Large intestine (tissue), 3 donors: ENCODE results near the gene SHISA6. TPM values are rescaled to one million over a fixed set of nuclear protein-coding genes. Genes with fewer than 3 reads are reported as not detected.

Source experiments
- DNase-seq, 2 donors: peaks; one replicate each; pipeline versions ENCODE4 v3.0.0 to v3.0.0-alpha.2; 2013
- H3K27ac ChIP-seq: one replicate; pipeline ENCODE4 v1.5.1; 2013; ENCODE audit warnings: low read length
- H3K27me3 ChIP-seq: 2 replicates; pipeline ENCODE4 v1.6.1; 2013; ENCODE audit warnings: low read length; ENCODE audit not compliant: control insufficient read depth, insufficient read depth
- H3K36me3 ChIP-seq: 2 replicates; pipeline ENCODE4 v1.6.1; 2013; ENCODE audit warnings: low read length; ENCODE audit not compliant: control insufficient read depth, insufficient read depth
- H3K4me1 ChIP-seq: one replicate; pipeline ENCODE4 v1.6.1; 2013; ENCODE audit warnings: low read length; ENCODE audit not compliant: control insufficient read depth, insufficient read depth
- H3K4me3 ChIP-seq: one replicate; pipeline ENCODE4 v1.5.1; 2013; ENCODE audit warnings: low read length
- H3K9me3 ChIP-seq: one replicate; pipeline ENCODE4 v1.6.1; 2013; ENCODE audit warnings: mild to moderate bottlenecking, low read depth, low read length, moderate library complexity; ENCODE audit not compliant: control insufficient read depth
- WGBS: methylation state at CpG from one replicate; pipeline ENCODE4 v1.1.5; 2013; ENCODE audit warnings: low lambda C conversion rate; ENCODE audit not compliant: insufficient coverage; 5-methylcytosine and 5-hydroxymethylcytosine counted together
- polyA plus RNA-seq: library from polyadenylated mRNA; unstranded; fragments of 120-200 nt; gene quantifications from one replicate; pipeline ENCODE4 v1.2.1, GENCODE V29; 2013

Gene SHISA6
- polyA plus RNA-seq, 1 donor = 0.24 TPM

DNA sequence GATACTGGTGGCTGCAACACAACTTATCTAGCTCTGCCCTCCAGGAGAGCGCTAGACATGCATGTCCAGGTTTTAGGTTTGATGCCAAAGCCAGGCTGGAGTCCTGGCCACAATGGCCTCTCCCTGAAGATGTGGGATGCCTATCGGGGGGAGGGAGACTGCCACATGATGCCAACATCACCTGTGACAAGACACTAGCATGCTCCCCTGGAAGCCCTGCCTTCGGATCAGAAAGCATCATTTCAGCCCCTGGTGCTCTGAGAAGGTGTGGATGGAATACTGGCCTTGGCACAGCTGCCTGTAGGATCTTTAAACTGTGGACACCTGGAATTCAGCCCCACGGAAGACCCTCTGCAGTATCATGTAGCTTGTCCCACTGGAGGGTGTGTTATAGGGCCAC, 93.5 kb downstream of the SHISA6 start:
- Histone ChIP-seq H3K27me3 (no peaks in the 10 kb centered on the region), H3K36me3 (no peaks in the 10 kb centered on the region), H3K4me1 (peaks cover 3% of the 10 kb centered on the region), H3K9me3 (no peaks in the 10 kb centered on the region), H3K27ac (no peak overlapping the region), H3K4me3 (no peak overlapping the region)
- DNase-seq = no peak
- no CpG with 5 or more reads among the region's 4 CpGs for WGBS

DNA sequence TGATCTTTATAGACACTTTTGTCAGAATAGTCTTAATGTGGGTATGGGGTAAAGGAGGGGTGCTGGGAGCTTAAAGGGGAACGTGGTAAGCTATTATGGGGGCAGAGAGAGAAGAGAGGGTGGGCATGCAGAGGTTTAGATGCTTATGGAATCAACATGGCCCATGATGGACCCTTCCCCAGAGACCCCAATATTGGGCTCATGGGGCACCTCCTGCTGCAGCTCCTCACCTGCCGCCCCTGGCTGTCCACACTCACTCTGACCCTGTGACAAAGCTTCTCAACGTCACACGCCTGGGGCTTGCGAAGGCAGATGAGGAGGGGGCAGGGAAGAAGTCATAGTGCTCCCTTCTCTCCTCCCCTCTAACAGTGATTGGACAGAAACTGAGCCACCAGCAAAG, 95.3 kb downstream of the SHISA6 start:
- Histone ChIP-seq H3K36me3 (no peaks in the 10 kb centered on the region), H3K27me3 (no peaks in the 10 kb centered on the region), H3K27ac (no peak overlapping the region), H3K4me1 (no peaks in the 10 kb centered on the region), H3K9me3 (no peaks in the 10 kb centered on the region), H3K4me3 (no peak overlapping the region)
- no peak for DNase-seq
- no CpG with 5 or more reads among the region's 5 CpGs for WGBS

GRCh38 chr17:11340803-11341202, 99.8 kb downstream of the SHISA6 start:
- no peaks in the 10 kb centered on the region for H3K4me1 ChIP-seq
- peak in 1 of 2 donors; percentile 21 for DNase-seq
- H3K4me3 ChIP-seq = no peak overlapping the region
- no peaks in the 10 kb centered on the region for H3K9me3 ChIP-seq
- no peaks in the 10 kb centered on the region for H3K27me3 ChIP-seq
- no peaks in the 10 kb centered on the region for H3K36me3 ChIP-seq
- no peak overlapping the region for H3K27ac ChIP-seq
- no CpG with 5 or more reads among the region's 3 CpGs for WGBS

DNA sequence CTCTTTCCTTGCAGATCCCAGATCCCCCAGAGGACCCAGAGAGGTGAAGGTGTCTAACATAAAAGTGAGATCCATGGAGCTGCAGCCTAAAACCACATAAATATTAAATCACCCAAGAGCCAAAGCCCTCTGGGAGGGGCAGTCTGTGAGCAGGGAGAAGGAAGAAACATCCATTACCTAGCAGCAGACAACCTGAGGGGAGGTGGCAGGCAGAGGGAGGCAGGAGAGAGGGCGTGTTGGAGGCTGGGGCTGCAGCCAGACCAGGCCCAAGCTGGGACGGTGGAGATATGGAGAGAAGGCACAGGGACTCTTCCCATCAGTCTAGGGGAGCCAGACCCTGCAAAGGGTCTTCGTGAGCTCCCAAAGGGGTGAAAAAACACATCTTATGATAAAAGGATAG, 101.1 kb downstream of the SHISA6 start:
- Histone ChIP-seq H3K4me3 (no peak overlapping the region), H3K36me3 (no peaks in the 10 kb centered on the region), H3K27me3 (no peaks in the 10 kb centered on the region), H3K4me1 (no peaks in the 10 kb centered on the region), H3K27ac (no peak overlapping the region), H3K9me3 (no peaks in the 10 kb centered on the region)
- WGBS = no CpG with 5 or more reads among the region's 3 CpGs
- no peak for DNase-seq

DNA sequence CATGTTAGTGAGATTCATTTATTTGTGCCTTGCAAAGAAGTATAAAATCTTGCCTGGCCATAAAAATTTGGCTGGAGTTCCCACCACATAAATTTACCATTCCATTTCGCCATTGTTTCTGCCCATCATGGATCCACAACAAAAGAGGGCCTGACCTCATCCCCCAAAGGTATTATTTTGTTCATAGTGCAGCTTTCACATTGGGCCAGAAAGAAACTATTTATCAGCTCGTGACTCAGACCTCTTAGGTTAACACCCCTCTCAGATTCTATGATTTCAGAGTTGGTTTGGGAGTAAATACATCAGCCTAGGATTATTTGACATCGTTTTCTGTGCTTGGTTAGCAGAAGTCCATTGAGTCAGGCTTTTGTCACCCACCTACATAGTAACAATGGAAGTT, 108.1 kb downstream of the SHISA6 start:
- WGBS = 80% methylated on average over 1 of the region's 3 CpGs
- no peak overlapping the region for H3K4me3 ChIP-seq
- no peak overlapping the region for H3K27ac ChIP-seq
- no peaks in the 10 kb centered on the region for H3K9me3 ChIP-seq
- H3K4me1 ChIP-seq = no peaks in the 10 kb centered on the region
- DNase-seq = no peak
- no peaks in the 10 kb centered on the region for H3K36me3 ChIP-seq
- H3K27me3 ChIP-seq = no peaks in the 10 kb centered on the region

GRCh38 chr17:11351479-11351878, 110.5 kb downstream of the SHISA6 start:
- no peaks in the 10 kb centered on the region for H3K4me1 ChIP-seq
- no peak overlapping the region for H3K27ac ChIP-seq
- WGBS = 67% methylated on average over 1 of the region's 2 CpGs
- no peaks in the 10 kb centered on the region for H3K9me3 ChIP-seq
- H3K27me3 ChIP-seq = no peaks in the 10 kb centered on the region
- DNase-seq = no peak
- H3K4me3 ChIP-seq = no peak overlapping the region
- no peaks in the 10 kb centered on the region for H3K36me3 ChIP-seq

GRCh38 chr17:11353601-11354000, 112.6 kb downstream of the SHISA6 start:
- no CpG with 5 or more reads among the region's 5 CpGs for WGBS
- H3K27me3 ChIP-seq = no peaks in the 10 kb centered on the region
- DNase-seq = no peak
- H3K4me3 ChIP-seq = no peak overlapping the region
- no peaks in the 10 kb centered on the region for H3K9me3 ChIP-seq
- no peaks in the 10 kb centered on the region for H3K36me3 ChIP-seq
- H3K4me1 ChIP-seq = no peaks in the 10 kb centered on the region
- no peak overlapping the region for H3K27ac ChIP-seq

DNA sequence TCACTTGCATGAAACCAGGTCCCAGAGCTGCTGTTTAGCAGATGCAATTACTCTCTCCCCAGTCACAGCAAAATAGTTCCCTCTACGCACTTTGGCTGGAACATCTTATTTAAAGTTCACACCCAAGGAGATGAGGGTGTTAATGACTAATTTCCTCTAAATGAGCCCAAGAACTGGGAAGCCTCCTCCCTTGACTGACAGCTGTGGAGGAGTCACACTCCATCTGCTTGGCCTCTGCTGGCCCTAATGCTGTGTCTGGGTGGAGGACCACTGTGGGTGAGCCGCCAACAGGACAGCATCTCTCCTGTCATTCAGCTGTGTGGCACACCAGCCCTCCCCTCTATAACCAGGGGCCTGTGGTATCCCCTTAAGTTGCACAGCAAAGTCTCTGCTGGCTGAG, 115.4 kb downstream of the SHISA6 start:
- H3K9me3 ChIP-seq = no peaks in the 10 kb centered on the region
- no CpG with 5 or more reads among the region's 2 CpGs for WGBS
- no peak for DNase-seq
- no peaks in the 10 kb centered on the region for H3K27me3 ChIP-seq
- no peaks in the 10 kb centered on the region for H3K4me1 ChIP-seq
- no peaks in the 10 kb centered on the region for H3K36me3 ChIP-seq
- no peak overlapping the region for H3K27ac ChIP-seq
- no peak overlapping the region for H3K4me3 ChIP-seq

DNA sequence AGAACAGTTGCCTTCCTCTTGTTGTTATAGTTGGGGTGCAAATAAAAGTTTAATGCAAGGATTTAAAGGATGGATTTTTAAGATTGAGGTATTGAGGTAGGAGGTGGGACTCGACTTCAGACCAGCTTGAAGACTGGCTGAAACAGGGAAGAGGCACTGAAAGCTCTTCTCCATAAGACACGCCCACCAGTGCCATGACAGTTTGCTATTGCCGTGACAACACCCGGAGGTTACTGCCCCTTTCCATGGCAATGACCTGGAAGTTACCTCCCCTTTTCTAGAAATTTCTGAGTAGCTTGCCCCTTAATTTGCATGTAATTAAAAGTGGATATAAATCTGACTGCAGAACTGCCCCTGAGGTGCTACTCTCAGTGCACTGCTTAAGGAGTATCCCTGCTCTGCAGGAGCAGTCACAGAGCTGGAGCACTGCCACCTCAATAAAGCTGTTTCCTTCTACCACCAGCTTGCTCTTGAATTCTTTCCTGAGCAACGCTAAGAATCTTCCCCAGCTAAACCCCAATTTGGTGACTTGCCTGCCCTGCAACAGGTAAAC, 122.6 kb downstream of the SHISA6 start:
- no peaks in the 10 kb centered on the region for H3K27me3 ChIP-seq
- H3K9me3 ChIP-seq = no peaks in the 10 kb centered on the region
- H3K36me3 ChIP-seq = no peaks in the 10 kb centered on the region
- WGBS = no CpG with 5 or more reads among the region's 5 CpGs
- no peak for DNase-seq
- no peaks in the 10 kb centered on the region for H3K4me1 ChIP-seq
- no peak overlapping the region for H3K4me3 ChIP-seq
- H3K27ac ChIP-seq = no peak overlapping the region

DNA sequence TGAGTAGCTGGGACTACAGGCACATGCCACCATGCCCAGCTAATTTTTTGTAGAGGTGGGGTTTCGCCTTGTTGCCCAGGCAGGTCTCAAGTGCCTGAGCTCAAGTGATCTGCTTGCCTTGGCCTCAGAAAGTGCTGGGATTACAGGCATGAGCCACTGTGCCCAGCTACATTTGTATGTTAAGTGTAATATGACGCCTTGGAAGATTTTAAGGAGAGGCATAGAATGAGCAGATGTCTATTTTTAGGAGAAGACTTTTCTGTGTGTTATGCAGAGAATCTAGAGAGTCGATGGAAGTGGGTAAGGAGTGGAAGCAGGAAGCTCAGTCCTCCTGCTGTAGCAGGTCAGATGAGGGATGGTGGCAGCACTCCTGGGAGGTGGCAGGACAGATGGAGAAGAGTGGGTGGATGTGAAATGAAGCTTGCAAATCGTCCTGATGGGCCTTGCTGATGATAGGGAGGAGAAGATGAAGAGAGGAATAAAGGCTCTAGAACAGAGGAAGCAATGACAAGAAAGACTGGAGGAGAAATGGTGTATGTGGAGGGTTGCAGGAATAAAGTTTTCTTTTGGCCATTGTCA, 125.3 kb downstream of the SHISA6 start:
- no peak for DNase-seq
- H3K9me3 ChIP-seq = no peaks in the 10 kb centered on the region
- H3K4me1 ChIP-seq = no peaks in the 10 kb centered on the region
- no peaks in the 10 kb centered on the region for H3K27me3 ChIP-seq
- no peak overlapping the region for H3K4me3 ChIP-seq
- no peaks in the 10 kb centered on the region for H3K36me3 ChIP-seq
- no peak overlapping the region for H3K27ac ChIP-seq
- 50% methylated on average over 2 of the region's 4 CpGs for WGBS

- DNase-seq = no peak
Observed at GRCh38 chr17:11369575-11369974, 128.6 kb downstream of the SHISA6 start.

More at GRCh38 chr17:11369575-11369974, 128.6 kb downstream of the SHISA6 start:
- Histone ChIP-seq H3K36me3 (no peaks in the 10 kb centered on the region), H3K4me3 (no peak overlapping the region), H3K9me3 (no peaks in the 10 kb centered on the region), H3K27ac (no peak overlapping the region), H3K27me3 (no peaks in the 10 kb centered on the region), H3K4me1 (no peaks in the 10 kb centered on the region)
- no CpG with 5 or more reads among the region's 6 CpGs for WGBS
